Osteoblast (primary cell): ENCODE measurements around the gene REX1BD. TPM values are rescaled to one million over a fixed set of nuclear protein-coding genes. Genes with fewer than 3 reads are reported as not detected.
A peak's percentile ranks its signal among the peaks of the same experiment; 100 is the strongest.

Source experiments
- DNase-seq: peaks from one replicate; pipeline ENCODE4 v3.0.0; 2011; ENCODE audit warnings: low spot score, mixed read lengths; ENCODE audit not compliant: insufficient read length; ENCODE audit errors: missing footprints
- H2AFZ ChIP-seq: 2 replicates; pipeline ENCODE4 v1.6.0; 2011; ENCODE audit warnings: mild to moderate bottlenecking, low read length
- H3K27ac ChIP-seq: 2 replicates; pipeline ENCODE4 v1.5.1; 2011; ENCODE audit warnings: mild to moderate bottlenecking, low read depth, low read length, moderate library complexity
- H3K27me3 ChIP-seq: 2 replicates; pipeline ENCODE4 v1.6.0; 2012; ENCODE audit warnings: mild to moderate bottlenecking, control low read depth, inconsistent platforms, low read length, moderate library complexity; ENCODE audit not compliant: insufficient read depth
- H3K36me3 ChIP-seq: 2 replicates; pipeline ENCODE4 v1.5.1; 2011; ENCODE audit warnings: mild to moderate bottlenecking, low read length, control low read depth, moderate library complexity; ENCODE audit not compliant: insufficient read depth
- H3K4me1 ChIP-seq: 2 replicates; pipeline ENCODE4 v1.5.1; 2011; ENCODE audit warnings: mild to moderate bottlenecking, low read length, control low read depth, moderate library complexity; ENCODE audit not compliant: insufficient read depth
- H3K4me2 ChIP-seq: 2 replicates; pipeline ENCODE4 v1.6.0; 2011; ENCODE audit warnings: mild to moderate bottlenecking, low read length; ENCODE audit not compliant: insufficient read depth
- H3K4me3 ChIP-seq: fragments of 200-600 bp; sonication (generic); 3 replicates; pipeline ENCODE4 v1.5.1; 2012; ENCODE audit warnings: mild to moderate bottlenecking, low read length, inconsistent platforms; ENCODE audit not compliant: insufficient read depth
- H3K79me2 ChIP-seq: 2 replicates; pipeline ENCODE4 v1.6.0; 2012; ENCODE audit warnings: mild to moderate bottlenecking, low read length, control low read depth, inconsistent platforms; ENCODE audit not compliant: insufficient read depth
- H3K9me3 ChIP-seq: 2 replicates; pipeline ENCODE4 v1.5.1; 2011; ENCODE audit warnings: low read depth, low read length, control low read depth
- H4K20me1 ChIP-seq: 2 replicates; pipeline ENCODE4 v1.6.0; 2012; ENCODE audit warnings: mild to moderate bottlenecking, low read length, control low read depth; ENCODE audit not compliant: insufficient read depth
- total RNA-seq: library from RNA; depleted of rRNA; stranded (reverse); fragments of >200 nt; gene quantifications from 2 replicates; pipeline ENCODE4 v1.2.3, GENCODE V29; 2012
- TF ChIP-seq, protein P1 (sequence below): IDR thresholded peaks from 2 replicates; pipeline ENCODE4 v1.5.1; 2011; ENCODE audit warnings: mild to moderate bottlenecking, low read depth, low read length, moderate library complexity; ENCODE audit errors: extremely low read depth

REX1BD gene
- total RNA-seq, 1 donor = 29.7 TPM

DNA sequence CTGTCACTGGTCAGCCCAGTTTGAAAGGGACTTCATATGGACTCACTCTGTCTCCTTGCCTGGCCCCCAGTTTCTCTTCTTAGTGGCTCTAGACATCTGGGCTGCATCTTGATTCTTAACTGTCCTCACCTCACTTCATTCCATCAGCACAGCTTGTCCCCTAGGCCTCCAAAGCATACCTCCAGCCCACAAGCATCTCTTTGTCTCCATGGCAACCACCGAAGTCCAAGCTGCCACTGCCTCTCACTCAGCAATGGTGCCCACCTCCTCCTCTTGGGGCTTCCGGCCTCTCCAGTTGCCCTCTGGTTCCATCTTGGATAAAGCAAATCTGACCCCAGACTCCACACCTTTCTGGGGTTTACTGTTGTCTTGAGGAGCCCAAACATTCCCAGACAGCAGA is 38.3 kb downstream of the REX1BD start:
- Histone ChIP-seq H3K79me2 (no peaks in the 10 kb centered on the region), H3K4me1 (no peaks in the 10 kb centered on the region), H3K4me2 (no peak overlapping the region), H3K4me3 (no peak overlapping the region), H3K27ac (no peak overlapping the region), H3K27me3 (no peaks in the 10 kb centered on the region), H4K20me1 (no peaks in the 10 kb centered on the region), H3K9me3 (no peaks in the 10 kb centered on the region), H2AFZ (no peak overlapping the region), H3K36me3 (no peaks in the 10 kb centered on the region)
- no peak for DNase-seq
- TF ChIP-seq, protein P1, sequence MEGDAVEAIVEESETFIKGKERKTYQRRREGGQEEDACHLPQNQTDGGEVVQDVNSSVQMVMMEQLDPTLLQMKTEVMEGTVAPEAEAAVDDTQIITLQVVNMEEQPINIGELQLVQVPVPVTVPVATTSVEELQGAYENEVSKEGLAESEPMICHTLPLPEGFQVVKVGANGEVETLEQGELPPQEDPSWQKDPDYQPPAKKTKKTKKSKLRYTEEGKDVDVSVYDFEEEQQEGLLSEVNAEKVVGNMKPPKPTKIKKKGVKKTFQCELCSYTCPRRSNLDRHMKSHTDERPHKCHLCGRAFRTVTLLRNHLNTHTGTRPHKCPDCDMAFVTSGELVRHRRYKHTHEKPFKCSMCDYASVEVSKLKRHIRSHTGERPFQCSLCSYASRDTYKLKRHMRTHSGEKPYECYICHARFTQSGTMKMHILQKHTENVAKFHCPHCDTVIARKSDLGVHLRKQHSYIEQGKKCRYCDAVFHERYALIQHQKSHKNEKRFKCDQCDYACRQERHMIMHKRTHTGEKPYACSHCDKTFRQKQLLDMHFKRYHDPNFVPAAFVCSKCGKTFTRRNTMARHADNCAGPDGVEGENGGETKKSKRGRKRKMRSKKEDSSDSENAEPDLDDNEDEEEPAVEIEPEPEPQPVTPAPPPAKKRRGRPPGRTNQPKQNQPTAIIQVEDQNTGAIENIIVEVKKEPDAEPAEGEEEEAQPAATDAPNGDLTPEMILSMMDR = no peak

DNA sequence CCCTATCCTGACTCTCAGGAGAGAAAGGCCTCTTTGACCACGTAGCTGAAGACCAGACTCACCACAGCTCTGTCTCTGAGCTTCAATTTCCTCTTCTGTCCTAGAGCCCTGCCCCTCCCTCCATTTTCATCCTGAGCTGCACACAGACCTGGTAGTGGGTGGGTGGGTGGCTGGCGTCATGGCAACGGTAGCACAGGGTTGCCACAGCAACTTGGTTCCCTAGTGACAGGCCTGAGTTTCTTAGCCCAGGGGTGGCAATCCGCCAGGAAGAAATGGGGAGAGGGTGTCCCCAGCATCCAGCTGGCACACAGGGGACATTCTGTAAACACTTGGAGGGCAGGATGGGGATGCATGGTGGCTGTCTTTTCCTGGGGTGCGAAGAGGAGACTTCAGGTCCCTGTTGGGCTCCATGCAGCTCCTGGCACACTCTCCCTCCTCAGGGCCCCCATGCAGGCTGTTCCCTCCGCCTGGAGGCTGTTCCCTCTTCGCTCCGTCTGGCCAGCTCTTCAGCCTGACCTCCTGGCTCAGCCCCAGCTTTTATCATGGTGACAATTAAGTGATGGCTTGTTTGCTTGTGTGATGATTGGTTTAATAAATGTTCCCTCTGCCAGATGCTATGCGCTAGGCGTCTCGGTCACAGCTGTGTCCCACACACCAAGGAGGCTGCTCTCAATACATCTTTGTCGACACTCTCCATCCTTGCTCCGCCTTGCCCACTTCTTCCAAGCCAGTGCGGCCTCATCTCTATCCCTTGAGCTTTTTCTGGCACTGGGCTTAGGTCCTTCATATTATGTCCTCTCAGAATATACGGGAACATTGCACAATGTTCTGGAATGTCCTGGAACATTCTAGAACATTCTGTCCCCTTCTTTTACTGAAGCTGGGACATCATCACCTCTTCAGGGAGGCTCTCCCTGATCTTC is 40.8 kb downstream of the REX1BD start:
- DNase-seq = peak; percentile 77
- no peak overlapping the region for H3K27ac ChIP-seq

DNA sequence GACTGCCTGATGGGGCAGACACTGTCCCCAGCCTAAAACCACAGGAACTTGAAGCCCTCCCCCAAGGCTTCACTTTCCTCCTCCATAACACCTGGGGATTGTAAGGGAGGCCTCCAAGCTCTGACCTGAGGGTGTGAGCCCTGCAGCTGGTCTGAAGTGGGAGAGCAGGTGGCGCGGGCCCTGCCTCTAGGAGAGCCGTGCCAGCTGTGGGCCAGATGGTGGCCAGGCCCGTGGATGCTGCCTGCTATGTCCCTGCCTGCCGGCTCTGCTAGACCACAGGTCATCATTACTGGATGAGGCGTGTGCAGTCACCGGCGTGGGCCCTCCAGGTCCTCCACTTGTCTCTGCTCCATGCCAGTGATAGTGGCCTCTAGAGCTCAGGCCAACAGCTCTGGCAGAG is 44.7 kb downstream of the REX1BD start:
- H3K9me3 ChIP-seq = no peaks in the 10 kb centered on the region
- peaks cover 7% of the 10 kb centered on the region for H3K4me1 ChIP-seq
- H3K36me3 ChIP-seq = no peaks in the 10 kb centered on the region
- peaks cover 2% of the 10 kb centered on the region for H4K20me1 ChIP-seq
- no peak overlapping the region for H3K27ac ChIP-seq
- TF ChIP-seq, protein P1 = no peak
- H3K4me3 ChIP-seq = no peak overlapping the region
- H3K79me2 ChIP-seq = peaks cover 17% of the 10 kb centered on the region
- no peak overlapping the region for H2AFZ ChIP-seq
- H3K4me2 ChIP-seq = no peak overlapping the region
- H3K27me3 ChIP-seq = no peaks in the 10 kb centered on the region
- DNase-seq = peak; percentile 6

More for the DNA sequence above, 40.8 kb downstream of the REX1BD start:
- Histone ChIP-seq H3K36me3 (no peaks in the 10 kb centered on the region), H3K4me1 (no peaks in the 10 kb centered on the region), H3K79me2 (no peaks in the 10 kb centered on the region), H2AFZ (no peak overlapping the region), H3K9me3 (no peaks in the 10 kb centered on the region), H3K4me3 (no peak overlapping the region), H3K4me2 (no peak overlapping the region), H4K20me1 (no peaks in the 10 kb centered on the region), H3K27me3 (no peaks in the 10 kb centered on the region)
- TF ChIP-seq, protein P1 = no peak

DNA sequence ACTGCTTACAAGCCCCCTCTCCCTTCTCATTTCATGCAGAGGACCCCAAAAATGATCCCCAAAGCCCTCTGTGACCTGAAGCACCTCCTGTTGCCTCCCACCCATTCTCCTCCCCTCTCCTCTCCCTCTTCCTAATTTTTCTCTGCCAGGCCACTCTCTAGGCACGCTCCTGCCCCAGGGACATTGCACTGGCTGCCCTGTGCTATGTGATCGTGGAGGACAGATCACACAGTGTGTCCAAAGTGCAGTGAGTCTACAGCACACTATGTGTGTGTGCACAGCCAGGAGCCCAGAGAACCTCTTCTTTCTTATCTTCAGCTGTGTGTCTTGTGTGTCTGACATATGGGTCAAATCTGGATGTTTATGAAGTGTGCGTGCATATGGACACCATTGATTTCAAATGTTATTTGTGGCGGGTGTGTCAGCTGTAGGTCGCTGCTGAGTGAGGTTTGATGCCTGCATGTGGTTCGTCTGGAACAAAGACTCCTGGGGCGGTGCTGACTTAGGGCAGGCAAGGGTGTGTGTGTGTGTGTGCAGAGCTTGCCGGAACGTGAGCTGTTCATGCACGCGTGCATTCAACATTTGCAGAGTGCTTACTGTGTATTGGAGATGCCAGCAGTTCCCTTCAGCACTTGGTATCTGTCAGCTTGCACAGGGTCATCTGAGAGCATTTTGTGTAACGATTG is 46.2 kb downstream of the REX1BD start:
- no peak overlapping the region for H2AFZ ChIP-seq
- no peaks in the 10 kb centered on the region for H3K36me3 ChIP-seq
- H3K4me3 ChIP-seq = no peak overlapping the region
- peaks cover 2% of the 10 kb centered on the region for H4K20me1 ChIP-seq
- no peaks in the 10 kb centered on the region for H3K27me3 ChIP-seq
- TF ChIP-seq, protein P1 = no peak
- H3K9me3 ChIP-seq = no peaks in the 10 kb centered on the region
- H3K4me1 ChIP-seq = peaks cover 7% of the 10 kb centered on the region
- no peak overlapping the region for H3K4me2 ChIP-seq
- no peak overlapping the region for H3K27ac ChIP-seq
- H3K79me2 ChIP-seq = peaks cover 26% of the 10 kb centered on the region
- peak; percentile 69 for DNase-seq
